VCaP (cell line): Measurements from ENCODE around the gene HBS1L.

Source experiments
- H3K27ac ChIP-seq: fragments of 450-650 bp; 2 replicates; pipeline ENCODE4 v1.5.1; 2017
- TF ChIP-seq, protein P1 (sequence below): fragments of 450-650 bp; conservative IDR thresholded peaks from 2 replicates; pipeline ENCODE4 v1.5.1; 2017; ENCODE audit warnings: mild to moderate bottlenecking, moderate library complexity

The HBS1L gene

DNA sequence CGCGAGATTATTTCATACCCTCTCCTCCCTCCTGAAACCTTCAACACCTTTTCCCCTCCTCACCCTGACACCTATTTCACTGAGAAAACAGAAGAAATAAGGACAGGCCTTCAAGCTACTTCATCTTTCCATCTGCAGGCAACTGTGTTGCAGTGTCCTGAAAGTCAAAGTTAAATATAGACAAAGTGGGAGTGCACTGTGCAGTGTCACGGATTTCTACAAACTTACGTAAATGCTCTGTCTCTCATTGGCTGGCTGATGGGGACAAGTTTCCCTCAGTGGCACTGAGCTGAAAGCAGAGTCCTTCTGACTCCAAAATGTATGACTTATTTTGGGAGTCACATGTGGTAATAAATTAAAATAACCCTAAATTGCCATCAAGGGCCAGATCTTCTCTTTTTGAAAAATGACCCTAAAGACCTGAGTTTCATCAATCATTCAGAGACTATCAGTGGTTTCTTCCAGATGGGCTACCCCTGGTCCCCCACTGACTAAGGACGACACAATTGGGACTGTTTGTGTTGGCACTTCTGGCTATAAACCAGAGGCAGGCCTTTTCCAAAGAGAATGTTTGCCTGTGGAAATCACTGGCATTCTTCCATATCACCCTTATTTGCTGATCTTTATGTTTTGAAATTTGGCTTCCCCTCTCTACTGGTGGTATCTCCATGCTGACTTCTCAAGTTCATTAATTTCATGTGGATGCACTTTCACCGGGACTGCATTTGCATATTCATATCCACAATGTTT is 126.3 kb downstream of the HBS1L start:
- TF ChIP-seq, protein P1, sequence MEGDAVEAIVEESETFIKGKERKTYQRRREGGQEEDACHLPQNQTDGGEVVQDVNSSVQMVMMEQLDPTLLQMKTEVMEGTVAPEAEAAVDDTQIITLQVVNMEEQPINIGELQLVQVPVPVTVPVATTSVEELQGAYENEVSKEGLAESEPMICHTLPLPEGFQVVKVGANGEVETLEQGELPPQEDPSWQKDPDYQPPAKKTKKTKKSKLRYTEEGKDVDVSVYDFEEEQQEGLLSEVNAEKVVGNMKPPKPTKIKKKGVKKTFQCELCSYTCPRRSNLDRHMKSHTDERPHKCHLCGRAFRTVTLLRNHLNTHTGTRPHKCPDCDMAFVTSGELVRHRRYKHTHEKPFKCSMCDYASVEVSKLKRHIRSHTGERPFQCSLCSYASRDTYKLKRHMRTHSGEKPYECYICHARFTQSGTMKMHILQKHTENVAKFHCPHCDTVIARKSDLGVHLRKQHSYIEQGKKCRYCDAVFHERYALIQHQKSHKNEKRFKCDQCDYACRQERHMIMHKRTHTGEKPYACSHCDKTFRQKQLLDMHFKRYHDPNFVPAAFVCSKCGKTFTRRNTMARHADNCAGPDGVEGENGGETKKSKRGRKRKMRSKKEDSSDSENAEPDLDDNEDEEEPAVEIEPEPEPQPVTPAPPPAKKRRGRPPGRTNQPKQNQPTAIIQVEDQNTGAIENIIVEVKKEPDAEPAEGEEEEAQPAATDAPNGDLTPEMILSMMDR: no peak
- no peak overlapping the region for H3K27ac ChIP-seq

DNA sequence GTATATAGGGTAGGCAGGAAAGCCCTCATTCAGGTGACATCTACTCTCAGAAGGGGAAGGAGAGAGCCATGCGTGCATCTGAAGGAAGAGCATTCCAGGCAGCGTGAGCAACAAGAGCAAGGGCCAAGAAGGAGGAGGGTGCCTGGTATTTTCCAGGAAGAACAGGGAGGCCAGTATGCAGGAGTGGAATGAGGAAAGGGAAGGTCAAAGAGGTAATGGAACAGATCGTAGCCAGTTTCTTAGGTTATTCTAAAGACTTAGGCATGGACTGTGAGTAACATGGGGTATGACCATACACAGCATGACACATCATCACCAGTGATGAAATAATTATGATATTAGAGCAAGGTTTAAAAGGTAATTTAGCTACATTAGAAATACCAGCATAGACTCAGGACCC is 128.8 kb downstream of the HBS1L start:
- H3K27ac ChIP-seq: no peak overlapping the region
- TF ChIP-seq, protein P1: no peak

DNA sequence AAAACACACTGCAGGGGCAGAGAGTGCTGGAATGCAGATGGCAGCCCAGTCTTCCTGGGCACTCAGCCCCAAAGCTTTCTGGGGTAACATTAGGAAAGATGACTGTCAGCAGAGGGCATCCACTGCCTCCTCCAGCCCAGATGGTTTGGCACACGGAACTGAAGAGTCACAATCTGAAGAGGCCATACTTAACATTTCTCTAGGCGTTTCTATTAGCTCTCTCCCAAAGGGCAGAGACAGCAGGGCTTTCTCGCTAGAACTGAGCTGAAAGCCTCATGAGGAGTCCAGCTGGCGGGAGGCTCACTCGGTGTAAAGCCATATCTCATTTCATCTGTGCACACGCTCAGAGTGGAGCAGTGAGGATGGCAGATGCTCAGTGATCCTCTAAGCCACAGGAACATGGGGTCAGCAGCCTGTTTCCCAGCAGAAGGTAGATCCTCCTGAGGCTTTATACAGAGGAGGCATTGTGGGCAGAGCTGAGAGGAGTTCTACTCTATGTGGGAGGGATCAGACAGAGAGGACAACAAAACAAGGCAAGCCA is 132.8 kb downstream of the HBS1L start:
- H3K27ac ChIP-seq: no peak overlapping the region
- TF ChIP-seq, protein P1: no peak

DNA sequence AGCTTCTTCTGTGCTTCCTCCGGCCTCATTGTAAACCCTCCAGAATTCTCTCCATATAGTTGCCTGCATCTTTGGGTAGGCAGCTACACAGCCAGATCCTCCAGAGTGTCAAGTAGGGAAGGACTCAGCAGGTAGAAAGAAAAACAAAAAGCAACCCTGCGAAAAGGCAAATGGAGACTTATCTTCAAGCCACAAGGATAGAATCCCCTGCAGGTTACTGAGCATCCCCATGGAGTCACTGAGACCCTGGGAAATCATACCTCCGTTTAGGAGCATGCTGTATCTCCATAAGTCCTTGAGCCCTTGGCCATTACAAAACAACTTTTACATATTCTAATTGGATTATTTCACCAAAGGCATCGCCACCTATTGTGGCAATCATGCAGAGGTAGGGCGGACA is 133.3 kb downstream of the HBS1L start:
- TF ChIP-seq, protein P1: no peak
- no peak overlapping the region for H3K27ac ChIP-seq

DNA sequence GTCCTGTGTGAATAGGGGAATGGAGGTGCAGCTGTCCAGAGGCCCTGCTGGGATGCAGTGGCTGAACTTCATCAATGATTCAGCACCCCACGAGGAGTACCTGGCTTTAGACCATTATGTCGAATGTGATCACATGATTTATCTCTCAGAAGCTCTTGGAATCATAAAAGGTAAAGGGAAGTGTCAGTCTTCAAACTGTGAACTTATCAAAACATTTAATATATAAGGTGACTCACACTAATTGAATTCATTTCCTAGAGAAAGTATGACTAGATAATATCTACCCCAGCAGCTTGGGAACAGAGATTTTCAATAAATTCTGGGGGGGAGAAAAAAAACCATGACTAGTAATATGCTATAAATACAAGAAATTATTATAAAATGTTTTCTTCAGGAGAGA is 134.2 kb downstream of the HBS1L start:
- no peak overlapping the region for H3K27ac ChIP-seq
- TF ChIP-seq, protein P1: no peak

DNA sequence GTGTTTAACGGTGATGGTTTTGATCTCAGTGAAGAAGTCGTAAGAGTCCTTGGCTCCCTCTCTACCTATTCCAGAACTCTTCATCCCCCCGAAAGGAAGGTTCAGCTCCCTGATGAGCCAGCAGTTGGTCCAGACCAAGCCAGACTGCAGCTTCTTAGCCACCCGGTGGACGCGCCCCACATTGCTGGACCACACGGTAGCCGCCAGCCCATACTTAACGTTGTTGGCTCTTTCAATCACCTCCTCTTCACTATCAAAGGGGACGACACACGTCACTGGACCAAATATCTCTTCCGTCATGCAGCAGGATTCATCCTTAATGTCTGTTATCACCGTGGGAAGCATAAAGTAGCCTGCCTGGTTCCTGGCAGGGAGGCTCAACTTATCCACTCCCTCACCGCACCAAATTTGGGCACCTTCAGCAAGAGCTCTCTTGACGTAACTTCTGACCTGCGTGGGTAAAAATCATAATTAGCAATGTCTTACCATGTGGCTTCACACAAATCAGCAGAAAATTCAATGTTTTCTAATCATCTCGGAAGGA is 136.1 kb downstream of the HBS1L start:
- TF ChIP-seq, protein P1: no peak
- H3K27ac ChIP-seq: no peak overlapping the region

DNA sequence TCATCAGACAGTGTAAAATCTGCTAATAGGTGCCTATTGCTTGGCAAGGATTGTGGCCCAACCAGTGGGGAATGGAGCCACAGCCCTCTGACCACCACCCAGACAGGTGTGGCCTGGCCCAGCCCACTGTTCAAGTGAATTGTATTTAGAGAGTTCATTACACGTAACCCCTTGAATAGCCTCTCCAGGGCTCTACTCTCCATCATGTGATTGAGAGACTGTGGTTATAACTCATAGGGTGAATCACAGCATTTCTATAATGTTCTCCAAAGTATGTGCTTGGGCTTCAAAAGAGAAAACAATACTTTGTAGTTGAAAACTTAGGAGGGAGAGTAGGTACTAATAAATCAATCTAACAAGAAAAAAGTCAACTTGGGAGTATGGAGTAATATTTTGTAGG is 143.1 kb downstream of the HBS1L start:
- TF ChIP-seq, protein P1: no peak
- no peak overlapping the region for H3K27ac ChIP-seq
